Neutrophil (primary cell): ENCODE measurements around the gene ENOX1.

Experiments used
- H3K27ac ChIP-seq: fragments of 200-600 bp; sonication (generic); 2 replicates; pipeline ENCODE4 v1.5.1; 2016; ENCODE audit warnings: mild to moderate bottlenecking, moderate library complexity
- H3K27me3 ChIP-seq: fragments of 200-600 bp; sonication (generic); 2 replicates; pipeline ENCODE4 v1.6.0; 2016; ENCODE audit warnings: mild to moderate bottlenecking
- H3K36me3 ChIP-seq: fragments of 200-600 bp; sonication (generic); 2 replicates; pipeline ENCODE4 v1.5.1; 2017
- H3K4me1 ChIP-seq, 2 experiments: fragments of 200-600 bp in 1 of 2; sonication (generic) in 1 of 2; 1 replicate in 1 of 2; 2 replicates in 1 of 2; pipeline versions ENCODE4 v1.5.1 to v1.6.1; 2013 to 2016; ENCODE audit warnings: low read depth in 1 of 2, low read length in 1 of 2, mild to moderate bottlenecking in 1 of 2, moderate library complexity in 1 of 2; ENCODE audit not compliant: control insufficient read depth in 1 of 2, insufficient read depth in 1 of 2
- H3K4me3 ChIP-seq, 2 experiments: fragments of 200-600 bp in 1 of 2; sonication (generic) in 1 of 2; 1 replicate in 1 of 2; 2 replicates in 1 of 2; pipeline ENCODE4 v1.5.1; 2013 to 2016; ENCODE audit warnings: low read depth in 1 of 2, low read length in 1 of 2, mild to moderate bottlenecking in 1 of 2, moderate library complexity in 1 of 2
- H3K9me3 ChIP-seq: fragments of 200-600 bp; sonication (generic); 2 replicates; pipeline ENCODE4 v1.5.1; 2016
- TF ChIP-seq, protein P1 (sequence below): fragments of 200-600 bp; sonication (generic); IDR thresholded peaks from 2 replicates; pipeline ENCODE4 v1.5.1; 2016; ENCODE audit warnings: antibody characterized with exemption

The ENOX1 gene

GRCh38 chr13:43785650-43786471, 911 bp downstream of the ENOX1 start:
- TF ChIP-seq, protein P1, sequence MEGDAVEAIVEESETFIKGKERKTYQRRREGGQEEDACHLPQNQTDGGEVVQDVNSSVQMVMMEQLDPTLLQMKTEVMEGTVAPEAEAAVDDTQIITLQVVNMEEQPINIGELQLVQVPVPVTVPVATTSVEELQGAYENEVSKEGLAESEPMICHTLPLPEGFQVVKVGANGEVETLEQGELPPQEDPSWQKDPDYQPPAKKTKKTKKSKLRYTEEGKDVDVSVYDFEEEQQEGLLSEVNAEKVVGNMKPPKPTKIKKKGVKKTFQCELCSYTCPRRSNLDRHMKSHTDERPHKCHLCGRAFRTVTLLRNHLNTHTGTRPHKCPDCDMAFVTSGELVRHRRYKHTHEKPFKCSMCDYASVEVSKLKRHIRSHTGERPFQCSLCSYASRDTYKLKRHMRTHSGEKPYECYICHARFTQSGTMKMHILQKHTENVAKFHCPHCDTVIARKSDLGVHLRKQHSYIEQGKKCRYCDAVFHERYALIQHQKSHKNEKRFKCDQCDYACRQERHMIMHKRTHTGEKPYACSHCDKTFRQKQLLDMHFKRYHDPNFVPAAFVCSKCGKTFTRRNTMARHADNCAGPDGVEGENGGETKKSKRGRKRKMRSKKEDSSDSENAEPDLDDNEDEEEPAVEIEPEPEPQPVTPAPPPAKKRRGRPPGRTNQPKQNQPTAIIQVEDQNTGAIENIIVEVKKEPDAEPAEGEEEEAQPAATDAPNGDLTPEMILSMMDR: no peak
- Histone ChIP-seq H3K27ac (no peak overlapping the region), H3K4me1 (peaks cover 10 to 21% of the 10 kb centered on the region in 2 experiments), H3K27me3 (peaks cover 96% of the 10 kb centered on the region), H3K9me3 (no peaks in the 10 kb centered on the region), H3K4me3 (peak overlapping the region in 1 of 2 experiments; percentile 35), H3K36me3 (no peaks in the 10 kb centered on the region)

DNA sequence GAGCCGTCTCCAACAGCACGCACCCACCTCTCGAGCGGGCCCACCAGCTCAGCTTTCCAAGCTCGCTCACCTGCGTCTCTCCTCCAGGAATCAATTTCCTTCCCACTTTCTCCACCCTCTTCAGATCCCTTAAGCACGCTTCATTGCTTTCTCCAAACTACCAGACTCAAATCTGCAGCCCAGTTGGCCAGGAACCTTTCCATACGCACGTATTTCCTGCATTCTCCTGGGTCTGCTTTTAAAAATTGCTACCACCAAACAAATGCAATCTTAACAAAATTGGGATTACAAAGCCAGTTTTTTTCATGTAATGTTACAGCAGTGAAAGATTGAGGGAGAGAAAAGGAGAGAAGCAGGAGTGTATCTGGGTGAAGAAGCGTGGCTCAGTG, 1.5 kb downstream of the ENOX1 start:
- peaks cover 98% of the 10 kb centered on the region for H3K27me3 ChIP-seq
- peaks cover 10 to 21% of the 10 kb centered on the region in 2 experiments for H3K4me1 ChIP-seq
- H3K9me3 ChIP-seq: no peaks in the 10 kb centered on the region
- H3K4me3 ChIP-seq: no peak overlapping the region
- TF ChIP-seq, protein P1: no peak
- no peak overlapping the region for H3K27ac ChIP-seq
- no peaks in the 10 kb centered on the region for H3K36me3 ChIP-seq

- H3K9me3 ChIP-seq: no peaks in the 10 kb centered on the region
- H3K27ac ChIP-seq: no peak overlapping the region
- no peaks in the 10 kb centered on the region for H3K36me3 ChIP-seq
- no peak overlapping the region for H3K4me3 ChIP-seq
- H3K27me3 ChIP-seq: peaks cover 92% of the 10 kb centered on the region
- TF ChIP-seq, protein P1: no peak
- H3K4me1 ChIP-seq: peaks cover 10 to 21% of the 10 kb centered on the region in 2 experiments
Observed at GRCh38 chr13:43784496-43784895, 2.3 kb downstream of the ENOX1 start.

DNA sequence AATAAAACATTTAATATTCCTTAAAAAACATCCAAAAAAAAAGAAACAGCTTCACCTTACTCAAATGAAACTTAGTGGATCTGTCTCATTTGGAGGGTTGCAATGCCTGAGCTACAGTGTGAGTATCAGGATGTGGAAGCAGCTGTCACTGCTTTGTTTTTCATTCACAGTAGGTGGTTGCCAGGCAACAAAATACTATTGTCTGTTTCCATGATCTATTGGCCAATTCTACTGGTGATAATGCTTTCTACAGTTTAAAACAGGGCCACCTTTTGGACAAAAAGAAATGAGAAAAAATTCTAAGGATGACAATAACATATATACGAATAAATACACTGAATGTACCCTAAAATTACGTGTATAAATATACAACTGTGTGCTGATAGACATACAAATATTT, 3.0 kb downstream of the ENOX1 start:
- Histone ChIP-seq H3K4me3 (no peak overlapping the region), H3K4me1 (peaks cover 10 to 21% of the 10 kb centered on the region in 2 experiments), H3K27ac (no peak overlapping the region), H3K9me3 (no peaks in the 10 kb centered on the region), H3K36me3 (no peaks in the 10 kb centered on the region), H3K27me3 (peaks cover 86% of the 10 kb centered on the region)
- TF ChIP-seq, protein P1: no peak

DNA sequence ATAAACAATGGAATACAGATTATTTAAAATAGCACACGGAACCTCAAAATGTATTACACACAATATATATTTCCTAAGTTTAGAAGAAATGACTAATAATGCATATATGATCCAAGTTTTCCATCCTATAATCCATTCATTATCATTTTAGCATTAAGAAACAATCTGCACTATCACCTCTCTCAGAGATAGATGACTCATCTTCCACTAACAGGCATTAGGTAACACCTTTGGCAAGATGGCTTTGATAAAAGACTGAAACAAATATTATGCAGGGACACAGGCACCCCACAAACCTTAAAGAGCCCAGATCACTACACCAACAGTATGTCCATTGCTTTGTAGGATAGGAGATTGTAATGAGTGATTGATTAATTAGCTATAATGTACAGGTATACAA, 4.1 kb downstream of the ENOX1 start:
- Histone ChIP-seq H3K4me1 (peaks cover 10 to 21% of the 10 kb centered on the region in 2 experiments), H3K27me3 (peaks cover 82% of the 10 kb centered on the region), H3K4me3 (no peak overlapping the region)

More for the DNA sequence above, 4.1 kb downstream of the ENOX1 start:
- Histone ChIP-seq H3K27ac (no peak overlapping the region), H3K9me3 (no peaks in the 10 kb centered on the region), H3K36me3 (no peaks in the 10 kb centered on the region)
- TF ChIP-seq, protein P1: no peak
